ENCODE results near the gene PDE7B.

GRCh38 chr6:135901774-135902524 lies 50.4 kb downstream of the PDE7B start:
- no peak for TF ChIP-seq EZH2 (IDR thresholded peaks at IDR 0.05; ENCODE audit: insufficient read depth, poor library complexity, severe bottlenecking)
- TF ChIP-seq EZH2phosphoT487 (IDR thresholded peaks at IDR 0.05; ENCODE audit: insufficient read depth, low read depth), result no peak
